Mucosa of descending colon (tissue), 3 donors: ENCODE results near the gene TAGLN. TPM values are rescaled to one million over a fixed set of nuclear protein-coding genes. Genes with fewer than 3 reads are reported as not detected.

ENCODE experiments used
- ATAC-seq: fragments of 200-7000 bp; cut with Tn5 transposase; one replicate; pipeline ENCODE4 v1.9.1; 2020; ENCODE audit warnings: mild to moderate bottlenecking, moderate library complexity
- DNase-seq, 3 donors: peaks; one replicate each; pipeline ENCODE4 v3.0.0-alpha.2; 2020
- H3K36me3 ChIP-seq: fragments of 200-600 bp; one replicate; pipeline ENCODE4 v1.8.0; 2021; ENCODE audit warnings: low read depth, mild to moderate bottlenecking
- H3K4me1 ChIP-seq: fragments of 200-600 bp; one replicate; pipeline ENCODE4 v1.8.0; 2021; ENCODE audit warnings: low read depth, mild to moderate bottlenecking
- H3K4me3 ChIP-seq: fragments of 200-600 bp; one replicate; pipeline ENCODE4 v1.8.0; 2021; ENCODE audit warnings: mild to moderate bottlenecking
- H3K9me3 ChIP-seq: fragments of 200-600 bp; one replicate; pipeline ENCODE4 v1.8.0; 2021; ENCODE audit warnings: mild to moderate bottlenecking
- CTCF ChIP-seq: fragments of 200-600 bp; IDR thresholded peaks from one replicate; pipeline ENCODE4 v1.8.0; 2022; ENCODE audit warnings: antibody characterized with exemption, mild to moderate bottlenecking
- intact Hi-C, 2 donors: fragments of 100-400 bp; cut with DNase I in 1 of 2; cut with micrococcal nuclease in 1 of 2; formaldehyde crosslinking; loops; one replicate each; pipeline versions ENCODE4 v1.11.0 to v1.11.1; 2022; cut with DNase I, micrococcal nuclease
- total RNA-seq, 3 donors: library from RNA; stranded (reverse); fragmentation: NEBNext Ultra II Directional in 2 of 3; extraction: Animal tissue kit (Norgen Biotek cat#: 25700) in 2 of 3; gene quantifications; one replicate each; pipeline versions ENCODE4 v1.2.1 to v1.2.4, GENCODE V29; 2021 to 2023
- donor health status: DM: no; HTN: no; CAD: no; lungs with moderate emphysema.
- donor health status: DM: no; HTN: no; CAD: no.
- donor health status: DM: no; HTN: yes; CAD: no.

Gene TAGLN
- total RNA-seq, 3 donors from 2014 or later, result 126 to 3,893 (median 593) TPM

- ATAC-seq (no peak), DNase-seq (no peak)
- TF ChIP-seq CTCF, result no peak
- Histone ChIP-seq H3K9me3 (no peaks in the 10 kb centered on the region), H3K36me3 (no peaks in the 10 kb centered on the region), H3K4me1 (no peaks in the 10 kb centered on the region), H3K4me3 (no peak overlapping the region)
- intact Hi-C loops, result no loop called here
Measured at GRCh38 chr11:117171404-117172061, 27.6 kb upstream of the TAGLN start.

- TF ChIP-seq CTCF, result no peak
- Histone ChIP-seq H3K4me1 (peaks cover 7% of the 10 kb centered on the region), H3K36me3 (no peaks in the 10 kb centered on the region), H3K9me3 (no peaks in the 10 kb centered on the region), H3K4me3 (no peak overlapping the region)
- DNase-seq, result no peak
- ATAC-seq, result no peak
- intact Hi-C loops, result no loop called here
Measured at GRCh38 chr11:117172724-117173421, 26.3 kb upstream of the TAGLN start.

- ATAC-seq (no peak), DNase-seq (no peak)
- H3K4me1 ChIP-seq, result peaks cover 20% of the 10 kb centered on the region
- no peaks in the 10 kb centered on the region for H3K36me3 ChIP-seq
- H3K4me3 ChIP-seq, result no peak overlapping the region
- intact Hi-C loops, result no loop called here
- TF ChIP-seq CTCF, result no peak
- no peaks in the 10 kb centered on the region for H3K9me3 ChIP-seq
Measured at GRCh38 chr11:117175104-117175503, 24.1 kb upstream of the TAGLN start.

- ATAC-seq (no peak), DNase-seq (no peak)
- no peaks in the 10 kb centered on the region for H3K36me3 ChIP-seq
- no peak for TF ChIP-seq CTCF
- H3K9me3 ChIP-seq, result no peaks in the 10 kb centered on the region
- H3K4me1 ChIP-seq, result peaks cover 26% of the 10 kb centered on the region
- intact Hi-C loops, result no loop called here
- no peak overlapping the region for H3K4me3 ChIP-seq
Measured at GRCh38 chr11:117175781-117176180, 23.4 kb upstream of the TAGLN start.

- ATAC-seq, result no peak
- H3K9me3 ChIP-seq, result no peaks in the 10 kb centered on the region
- intact Hi-C loops, result no loop called here
- no peak overlapping the region for H3K4me3 ChIP-seq
- DNase-seq, result peak in 1 of 3 donors; percentile 4
- no peak for TF ChIP-seq CTCF
- no peaks in the 10 kb centered on the region for H3K36me3 ChIP-seq
- H3K4me1 ChIP-seq, result peaks cover 31% of the 10 kb centered on the region
Measured at GRCh38 chr11:117176186-117176585, 23.0 kb upstream of the TAGLN start.
